HepG2 (cell line): Measurements from ENCODE around the gene TMEM98. TPM values are rescaled to one million over a fixed set of nuclear protein-coding genes. Genes with fewer than 3 reads are reported as not detected.

Experiments
- DNMT3B ChIP-seq: conservative IDR thresholded peaks from 2 replicates; pipeline ENCODE4 v1.6.1; 2016; ENCODE audit warnings: missing biosample characterization, control low read depth
- FOXA3 ChIP-seq: IDR thresholded peaks from 2 replicates; pipeline ENCODE4 v1.6.1; 2016; ENCODE audit warnings: missing genetic modification reagents, missing compliant biosample characterization
- FOXP1 ChIP-seq, 2 experiments: fragments of 450-650 bp in 1 of 2; IDR thresholded peaks; 2 replicates each; pipeline ENCODE4 v1.6.1; 2017 to 2018; ENCODE audit warnings: antibody characterized with exemption in 1 of 2
- HMG20A ChIP-seq: IDR thresholded peaks from 2 replicates; pipeline ENCODE4 v1.6.1; 2016; ENCODE audit warnings: borderline replicate concordance
- HOXA5 ChIP-seq: sonication (generic); formaldehyde crosslinking; IDR thresholded peaks from 2 replicates; pipeline ENCODE4 v1.4.0; 2020; ENCODE audit warnings: missing genetic modification reagents
- MBNL3 ChIP-seq: fragments of 250-450 bp; sonication (Bioruptor Pico); conservative IDR thresholded peaks from 2 replicates; pipeline ENCODE4 v1.8.0; 2022; ENCODE audit warnings: mild to moderate bottlenecking, inconsistent platforms
- MZF1 ChIP-seq: sonication (generic); formaldehyde crosslinking; IDR thresholded peaks from 2 replicates; pipeline ENCODE4 v1.8.1; 2023; ENCODE audit warnings: mild to moderate bottlenecking, missing genetic modification reagents, borderline replicate concordance
- NFE2L2 ChIP-seq: fragments of 150-350 bp; IDR thresholded peaks from 2 replicates; pipeline ENCODE4 v1.6.1; 2014; ENCODE audit warnings: low read length
- NR2F6 ChIP-seq, 2 experiments: IDR thresholded peaks; 2 replicates each; pipeline ENCODE4 v1.6.1; 2016; ENCODE audit warnings: antibody characterized with exemption in 1 of 2, mild to moderate bottlenecking in 1 of 2
- PAXIP1 ChIP-seq: sonication (generic); formaldehyde crosslinking; conservative IDR thresholded peaks from 2 replicates; pipeline ENCODE4 v1.4.0; 2020; ENCODE audit warnings: mild to moderate bottlenecking, missing genetic modification reagents, moderate library complexity
- PITX1 ChIP-seq: sonication (generic); formaldehyde crosslinking; IDR thresholded peaks from 2 replicates; pipeline ENCODE4 v1.5.1; 2020; ENCODE audit warnings: mild to moderate bottlenecking, missing genetic modification reagents
- RBM39 ChIP-seq: fragments of 200-400 bp; formaldehyde crosslinking; IDR thresholded peaks from one replicate; pipeline ENCODE4 v1.6.1; 2018; ENCODE audit warnings: antibody characterized with exemption, mild to moderate bottlenecking, low read depth, low read length; ENCODE audit not compliant: poor library complexity, severe bottlenecking
- RXRA ChIP-seq: sonication (generic); formaldehyde crosslinking; IDR thresholded peaks from 2 replicates; pipeline ENCODE4 v1.5.1; 2020; ENCODE audit warnings: missing genetic modification reagents
- SIX4 ChIP-seq: sonication (generic); formaldehyde crosslinking; IDR thresholded peaks from 2 replicates; pipeline ENCODE4 v1.4.0; 2020; ENCODE audit warnings: missing genetic modification reagents
- XBP1 ChIP-seq: sonication (generic); formaldehyde crosslinking; IDR thresholded peaks from 2 replicates; pipeline ENCODE4 v1.5.0; 2020; ENCODE audit warnings: missing genetic modification reagents
- ZBTB43 ChIP-seq: sonication (generic); formaldehyde crosslinking; conservative IDR thresholded peaks from 2 replicates; pipeline ENCODE4 v1.4.0; 2020; ENCODE audit warnings: missing genetic modification reagents
- ZEB1 ChIP-seq: IDR thresholded peaks from 2 replicates; pipeline ENCODE4 v1.6.1; 2012; ENCODE audit warnings: mild to moderate bottlenecking, low read depth, inconsistent platforms; ENCODE audit not compliant: insufficient replicate concordance
- ZNF230 ChIP-seq: sonication (generic); formaldehyde crosslinking; IDR thresholded peaks from 2 replicates; pipeline ENCODE4 v1.4.0; 2020; ENCODE audit warnings: mild to moderate bottlenecking, missing genetic modification reagents
- ZNF235 ChIP-seq: sonication (generic); formaldehyde crosslinking; IDR thresholded peaks from 2 replicates; pipeline ENCODE4 v1.8.1; 2023; ENCODE audit warnings: mild to moderate bottlenecking, missing genetic modification reagents, borderline replicate concordance
- ZNF280B ChIP-seq: sonication (generic); formaldehyde crosslinking; IDR thresholded peaks from 2 replicates; pipeline ENCODE4 v1.5.0; 2020; ENCODE audit warnings: missing genetic modification reagents, mild to moderate bottlenecking, borderline replicate concordance
- ZNF3 ChIP-seq: IDR thresholded peaks from 2 replicates; pipeline ENCODE4 v1.7.0; 2017; ENCODE audit warnings: inconsistent platforms
- ZNF350 ChIP-seq: sonication (generic); formaldehyde crosslinking; IDR thresholded peaks from 2 replicates; pipeline ENCODE4 v1.4.0; 2020; ENCODE audit warnings: mild to moderate bottlenecking, low read depth, missing genetic modification reagents, borderline replicate concordance
- ZNF567 ChIP-seq: sonication (generic); formaldehyde crosslinking; IDR thresholded peaks from 2 replicates; pipeline ENCODE4 v1.8.1; 2023; ENCODE audit warnings: mild to moderate bottlenecking, missing genetic modification reagents, borderline replicate concordance
- ZNF569 ChIP-seq: sonication (generic); formaldehyde crosslinking; IDR thresholded peaks from 2 replicates; pipeline ENCODE4 v1.5.0; 2020; ENCODE audit warnings: mild to moderate bottlenecking, missing genetic modification reagents, moderate library complexity, borderline replicate concordance
- ZNF598 ChIP-seq: sonication (generic); formaldehyde crosslinking; IDR thresholded peaks from 2 replicates; pipeline ENCODE4 v1.5.1; 2020; ENCODE audit warnings: mild to moderate bottlenecking, missing genetic modification reagents, borderline replicate concordance
- ZNF839 ChIP-seq: sonication (generic); formaldehyde crosslinking; IDR thresholded peaks from 2 replicates; pipeline ENCODE4 v1.4.0; 2020; ENCODE audit warnings: missing genetic modification reagents, mild to moderate bottlenecking, borderline replicate concordance
- ZSCAN30 ChIP-seq: sonication (generic); formaldehyde crosslinking; IDR thresholded peaks from 2 replicates; pipeline ENCODE4 v1.5.0; 2020; ENCODE audit warnings: mild to moderate bottlenecking, missing genetic modification reagents
- polyA plus RNA-seq, 8 experiments: library from polyadenylated mRNA; depleted of rRNA in 3 of 8; stranded (reverse) in 7 of 8; unstranded in 1 of 8; fragments of >200 nt; fragmentation: Illumina TruSeq in 4 of 8; extraction: Trizol in 4 of 8; gene quantifications; 2 replicates each; pipeline versions ENCODE4 v1.2.1 to v1.2.3, GENCODE V29; 2011 to 2016; ENCODE audit warnings: low read depth in 4 of 8, missing spikeins in 1 of 8, mixed read lengths in 1 of 8; ENCODE audit not compliant: insufficient read depth in 1 of 8
- total RNA-seq, 5 experiments: library from RNA; depleted of rRNA; stranded (reverse); fragments of >200 nt; fragmentation: Illumina TruSeq; extraction: Trizol; gene quantifications; 2 replicates each; pipeline ENCODE4 v1.2.3, GENCODE V29; 2016; ENCODE audit warnings: low read depth in 1 of 5

TMEM98 gene
- total and polyA plus RNA-seq, 2 of the 13 experiments (the other 11 are each of a cell fraction or from before 2014, with no cell fraction given) = 103 to 175 TPM

GRCh38 chr17:32921017-32921416, 6.9 kb upstream of the TMEM98 start (continued):
- TF ChIP-seq FOXA3 (peak; percentile 39; the same call in 1 of the 2 replicates), PITX1 (CRISPR knock-in tag) (peak; percentile 46; the same call in 1 of the 2 replicates), ZNF280B (no peak), XBP1 (no peak), ZNF230 (CRISPR knock-in tag) (no peak), ZNF569 (CRISPR knock-in tag) (no peak), PAXIP1 (CRISPR knock-in tag) (peak; percentile 33; the same call in 1 of the 2 replicates), ZSCAN30 (CRISPR knock-in tag) (no peak), RXRA (CRISPR knock-in tag) (no peak), NFE2L2 (no peak), HMG20A (no peak), FOXP1 (IDR thresholded peaks at IDR 0.05) (no peak), FOXP1 (CRISPR knock-in tag; IDR thresholded peaks at IDR 0.05) (0 out of 2 replicates have a peak, but pooled peaks have one; percentile 9), RBM39 (no peak), MBNL3 (CRISPR knock-in tag) (no peak), ZNF598 (CRISPR knock-in tag) (no peak), ZNF3 (CRISPR knock-in tag) (no peak), NR2F6 (IDR thresholded peaks at IDR 0.05) (no peak), NR2F6 (CRISPR knock-in tag; IDR thresholded peaks at IDR 0.05) (peak; percentile 24; the same call in 1 of the 2 replicates), ZNF235 (CRISPR knock-in tag) (no peak), SIX4 (CRISPR knock-in tag) (0 out of 2 replicates have a peak, but pooled peaks have one; percentile 49), MZF1 (CRISPR knock-in tag) (no peak), HOXA5 (CRISPR knock-in tag) (no peak), ZEB1 (no peak), ZNF839 (no peak), ZNF567 (CRISPR knock-in tag) (no peak), ZNF350 (CRISPR knock-in tag) (no peak), DNMT3B (CRISPR knock-in tag) (no peak), ZBTB43 (no peak)
